Naive thymus-derived CD4-positive, alpha-beta T cell (primary cell): Measurements from ENCODE around the gene C3orf18. TPM values are rescaled to one million over a fixed set of nuclear protein-coding genes. Genes with fewer than 3 reads are reported as not detected.
A peak's percentile ranks its signal among the peaks of the same experiment; 100 is the strongest.

Source experiments
- ATAC-seq: fragments of 150-1000 bp; cut with Tn5 transposase; 2 replicates; pipeline ENCODE4 v1.10.0; 2021; ENCODE audit warnings: mild to moderate bottlenecking, moderate library complexity
- CTCF ChIA-PET: fragments of 350-600 bp; sonication (Branson Sonifier 250); formaldehyde crosslinking; loops from one replicate; lab custom pipeline; 2021; ENCODE audit warnings: antibody characterized with exemption; lab: Charles Lee
- POLR2A ChIA-PET: fragments of 350-600 bp; sonication (Branson Sonifier 250); formaldehyde crosslinking; loops from one replicate; lab custom pipeline; 2021; ENCODE audit warnings: antibody characterized with exemption, inconsistent platforms; lab: Charles Lee
- DNase-seq, 9 donors: peaks; one replicate each; pipeline versions ENCODE4 v3.0.0 to v3.0.0-alpha.2; 2020 to 2022; ENCODE audit warnings: mixed read lengths in 1 of 9
- H3K27ac ChIP-seq: one replicate; pipeline ENCODE4 v1.7.0; 2013; ENCODE audit warnings: mild to moderate bottlenecking, low read depth, low read length, moderate library complexity
- H3K27me3 ChIP-seq, 2 donors: one replicate each; pipeline ENCODE4 v1.7.0; 2013; ENCODE audit warnings: low read length in 2 of 2, mild to moderate bottlenecking in 2 of 2, moderate library complexity in 2 of 2; ENCODE audit not compliant: control insufficient read depth in 2 of 2, insufficient read depth in 2 of 2
- H3K36me3 ChIP-seq, 3 experiments: 1 replicate in 2 of 3; 2 replicates in 1 of 3; pipeline ENCODE4 v1.7.0; 2013; ENCODE audit warnings: low read length in 3 of 3, mild to moderate bottlenecking in 3 of 3, moderate library complexity in 1 of 3; ENCODE audit not compliant: insufficient read depth in 3 of 3, control insufficient read depth in 2 of 3
- H3K4me1 ChIP-seq, 2 donors: one replicate each; pipeline ENCODE4 v1.7.0; 2013; ENCODE audit warnings: low read length in 2 of 2, mild to moderate bottlenecking in 2 of 2, moderate library complexity in 1 of 2; ENCODE audit not compliant: control insufficient read depth in 2 of 2, insufficient read depth in 2 of 2
- H3K4me3 ChIP-seq: 2 replicates; pipeline ENCODE4 v1.7.0; 2013; ENCODE audit warnings: mild to moderate bottlenecking, low read length
- H3K9me3 ChIP-seq, 3 experiments: 1 replicate in 2 of 3; 2 replicates in 1 of 3; pipeline ENCODE4 v1.7.0; 2013; ENCODE audit warnings: low read length in 3 of 3; ENCODE audit not compliant: control insufficient read depth in 2 of 3
- H3K27ac Mint-ChIP-seq, 9 donors: one replicate each; pipeline ENCODE4 v1.8.0; 2020 to 2022; ENCODE audit warnings: mixed read lengths in 9 of 9, mild to moderate bottlenecking in 8 of 9, moderate library complexity in 5 of 9, inconsistent platforms in 2 of 9
- H3K27me3 Mint-ChIP-seq, 5 donors: one replicate each; pipeline ENCODE4 v1.8.0; 2021 to 2022; ENCODE audit warnings: mixed read lengths in 5 of 5, mild to moderate bottlenecking in 1 of 5
- H3K36me3 Mint-ChIP-seq, 5 donors: one replicate each; pipeline ENCODE4 v1.8.0; 2020 to 2022; ENCODE audit warnings: mixed read lengths in 5 of 5, mild to moderate bottlenecking in 3 of 5, inconsistent platforms in 1 of 5
- H3K4me1 Mint-ChIP-seq, 7 donors: one replicate each; pipeline ENCODE4 v1.8.0; 2020 to 2022; ENCODE audit warnings: mixed read lengths in 7 of 7, mild to moderate bottlenecking in 3 of 7, inconsistent platforms in 1 of 7
- H3K4me3 Mint-ChIP-seq, 10 donors: one replicate each; pipeline ENCODE4 v1.8.0; 2020 to 2022; ENCODE audit warnings: mild to moderate bottlenecking in 10 of 10, mixed read lengths in 10 of 10, moderate library complexity in 6 of 10, inconsistent platforms in 2 of 10
- H3K9me3 Mint-ChIP-seq, 11 donors: one replicate each; pipeline ENCODE4 v1.8.0; 2020 to 2022; ENCODE audit warnings: mixed read lengths in 11 of 11, mild to moderate bottlenecking in 4 of 11, inconsistent platforms in 1 of 11, moderate library complexity in 1 of 11
- intact Hi-C, 2 donors: fragments of 100-400 bp; cut with micrococcal nuclease; formaldehyde crosslinking; loops; one replicate each; pipeline ENCODE4 v1.15.1; 2023
- polyA plus RNA-seq, 2 donors: library from polyadenylated mRNA; unstranded; fragments of 300-500 nt; fragmentation: Illumina TruSeq; gene quantifications; one replicate each; pipeline ENCODE4 v1.2.3, GENCODE V29; 2021
- total RNA-seq, 6 experiments: library from RNA in 5 of 6; stranded (reverse) in 5 of 6; gene quantifications; 1 replicate in 5 of 6; 2 replicates in 1 of 6; pipeline ENCODE4 v1.2.3 and lab custom pipeline; 2021 to 2026

The C3orf18 gene
- total and polyA plus RNA-seq, 7 experiments from 2014 or later: 11.1 to 67.5 (median 16.4) TPM

DNA sequence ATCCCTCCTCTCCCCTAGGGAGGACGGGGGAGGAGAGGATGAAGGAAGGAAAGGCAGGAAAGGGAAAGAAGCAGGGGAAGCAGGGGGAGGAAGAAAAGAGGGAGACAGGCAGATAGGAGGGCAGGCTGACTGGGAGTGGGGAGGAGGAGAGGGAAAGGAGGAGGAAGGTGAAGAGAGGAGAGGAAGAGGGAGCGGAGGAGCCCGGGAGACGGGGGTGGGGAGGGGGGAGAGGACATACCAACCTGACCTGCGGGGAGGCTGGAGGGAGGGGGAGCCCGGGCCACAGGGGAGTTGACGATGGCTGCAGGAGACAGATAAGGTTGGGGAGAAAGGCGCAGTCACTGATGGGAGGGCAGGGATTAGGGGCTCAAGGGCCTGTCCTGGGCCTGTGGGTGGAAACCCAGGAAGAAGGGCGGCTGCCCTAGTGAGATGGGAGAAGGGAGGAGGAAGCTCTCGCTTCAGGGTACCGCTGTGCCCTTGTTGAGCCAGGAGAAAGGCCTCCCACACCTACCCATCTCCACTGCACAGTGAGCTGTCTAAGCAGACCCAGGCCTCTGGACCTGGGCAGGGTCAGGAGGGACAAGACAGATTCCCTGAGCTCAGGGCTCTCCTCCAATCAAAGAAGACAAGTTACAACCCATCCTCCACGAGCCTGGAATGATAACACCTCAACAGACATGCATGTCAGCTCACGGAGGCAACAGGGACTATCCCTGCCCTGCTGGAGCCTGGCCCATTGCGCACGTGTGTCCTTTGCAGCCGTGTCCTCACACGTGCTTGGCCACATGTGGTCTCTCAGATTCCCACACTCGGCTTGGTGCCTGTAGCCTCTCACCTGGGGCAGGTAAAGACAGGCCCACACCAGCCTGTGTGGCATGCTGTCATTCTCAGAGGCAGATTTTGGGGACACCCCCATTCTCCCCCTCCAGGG lies 27.9 kb downstream of the C3orf18 start:
- H3K27ac ChIP-seq: no peak overlapping the region
- Mint-ChIP-seq H3K4me1 (peaks cover 0 to 3% (median 0%) of the 10 kb centered on the region in 7 donors), H3K27ac (no peak overlapping the region), H3K36me3 (no peaks in the 10 kb centered on the region), H3K4me3 (no peak overlapping the region), H3K9me3 (no peaks in the 10 kb centered on the region), H3K27me3 (peaks cover 0 to 37% (median 0%) of the 10 kb centered on the region in 5 donors)
- no peaks in the 10 kb centered on the region for H3K4me1 ChIP-seq
- DNase-seq: no peak
- CTCF ChIA-PET: interaction anchor here (0.9 to 1.6 kb wide), 3 partner anchors 9 to 104 kb away, joined by 3 to 8 read pairs (median 3); no protein-coding TSS in a partner anchor
- H3K27me3 ChIP-seq: no peaks in the 10 kb centered on the region
- intact Hi-C loops: no loop called here
- no peak for ATAC-seq
- no peak overlapping the region for H3K4me3 ChIP-seq
- no peaks in the 10 kb centered on the region for H3K36me3 ChIP-seq
- POLR2A ChIA-PET: no interaction called here
- H3K9me3 ChIP-seq: no peaks in the 10 kb centered on the region

DNA sequence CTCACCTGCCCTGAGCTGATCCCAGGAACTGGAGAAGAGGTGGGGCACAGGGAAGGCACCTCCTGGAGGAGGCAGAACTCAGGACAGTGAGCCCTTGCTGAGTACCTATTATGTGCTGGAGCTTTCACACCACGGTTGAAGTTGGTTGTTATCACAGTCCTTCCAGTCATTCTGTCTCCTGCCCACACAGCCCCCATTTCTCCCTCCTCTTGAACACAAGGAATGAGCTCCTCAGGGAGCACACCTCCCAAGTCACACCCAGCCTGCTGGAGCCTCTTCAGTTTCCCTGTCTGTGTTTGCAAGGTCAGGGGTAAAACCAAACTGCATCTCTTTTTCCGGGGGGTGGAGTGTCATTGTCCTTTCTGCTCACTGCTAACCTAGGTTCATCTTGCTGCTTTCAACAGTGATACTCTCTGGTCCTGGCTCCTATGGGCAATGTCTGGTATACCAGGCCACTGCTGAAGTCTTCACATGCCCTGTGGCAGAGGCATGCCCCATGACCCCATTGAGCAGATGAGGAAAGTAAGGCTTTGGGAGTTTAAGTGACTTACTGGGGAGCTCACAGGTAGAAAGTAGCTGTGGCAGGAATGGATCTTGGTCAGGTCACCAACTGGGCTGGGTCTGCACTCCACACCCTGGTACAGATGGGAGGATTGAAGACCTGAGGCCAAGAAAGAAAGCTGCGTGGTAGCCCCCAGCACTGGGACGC lies 30.0 kb downstream of the C3orf18 start:
- peak overlapping the region in 1 of 9 donors; percentile 72 for H3K27ac Mint-ChIP-seq
- no peaks in the 10 kb centered on the region for H3K27me3 ChIP-seq
- no peak for DNase-seq
- peaks cover 0 to 3% (median 0%) of the 10 kb centered on the region in 7 donors for H3K4me1 Mint-ChIP-seq
- H3K9me3 Mint-ChIP-seq: peaks cover 0 to 2% (median 0%) of the 10 kb centered on the region in 11 donors
- ATAC-seq: no peak
- H3K4me3 ChIP-seq: no peak overlapping the region
- no peak overlapping the region for H3K4me3 Mint-ChIP-seq
- H3K27me3 Mint-ChIP-seq: peaks cover 0 to 43% (median 0%) of the 10 kb centered on the region in 5 donors
- H3K9me3 ChIP-seq: no peaks in the 10 kb centered on the region
- no peak overlapping the region for H3K27ac ChIP-seq
- H3K36me3 ChIP-seq: no peaks in the 10 kb centered on the region
- no peaks in the 10 kb centered on the region for H3K4me1 ChIP-seq
- ChIA-PET CTCF (interaction anchor here (0.7 to 1.6 kb wide), 2 partner anchors 12 to 753 kb away, joined by 3 read pairs; no protein-coding TSS in a partner anchor), POLR2A (no interaction called here)
- intact Hi-C loops: no loop called here
- H3K36me3 Mint-ChIP-seq: no peaks in the 10 kb centered on the region

DNA sequence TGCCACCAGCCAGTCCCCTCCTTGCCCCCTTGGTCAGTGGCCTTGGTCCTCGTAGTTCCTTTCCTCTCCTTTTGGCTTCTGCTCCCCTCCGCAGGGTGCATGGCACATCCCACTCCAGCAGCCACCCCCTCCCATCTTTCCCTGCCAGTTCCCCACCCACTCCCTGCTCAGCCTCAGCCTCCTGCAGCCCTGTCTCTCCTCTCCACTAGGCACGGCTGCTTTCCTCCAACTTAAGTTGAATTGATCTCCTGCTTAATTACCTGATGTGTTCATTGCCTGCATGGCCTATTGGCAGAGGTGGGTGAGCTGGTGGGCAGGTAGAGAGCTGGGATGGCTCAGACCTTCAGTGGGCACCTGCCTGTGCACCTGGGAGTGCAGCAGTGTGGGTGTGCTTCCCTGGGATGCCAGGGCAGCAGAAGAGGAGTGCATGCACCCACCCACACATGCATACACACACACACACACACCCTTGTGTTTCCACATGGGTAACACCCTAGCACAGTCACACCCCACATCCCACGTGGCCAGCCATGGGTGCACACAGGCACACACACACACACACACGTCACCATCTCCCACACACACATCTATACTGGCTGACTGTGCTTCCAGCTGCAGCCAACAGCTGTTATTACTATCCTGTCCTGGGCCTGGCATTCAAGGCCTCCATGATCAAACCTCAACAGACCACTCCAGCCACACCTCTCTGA lies 30.9 kb downstream of the C3orf18 start:
- H3K4me3 ChIP-seq: no peak overlapping the region
- ChIA-PET POLR2A (no interaction called here), CTCF (interaction anchor here (0.7 to 1.6 kb wide), 2 partner anchors 13 to 754 kb away, joined by 3 read pairs; no protein-coding TSS in a partner anchor)
- no peaks in the 10 kb centered on the region for H3K36me3 ChIP-seq
- H3K4me3 Mint-ChIP-seq: no peak overlapping the region
- peaks cover 0 to 51% (median 7%) of the 10 kb centered on the region in 5 donors for H3K27me3 Mint-ChIP-seq
- no peak for DNase-seq
- intact Hi-C loops: no loop called here
- H3K27me3 ChIP-seq: no peaks in the 10 kb centered on the region
- no peaks in the 10 kb centered on the region for H3K4me1 ChIP-seq
- H3K4me1 Mint-ChIP-seq: peaks cover 0 to 3% (median 0%) of the 10 kb centered on the region in 7 donors
- no peak overlapping the region for H3K27ac Mint-ChIP-seq
- ATAC-seq: no peak
- no peak overlapping the region for H3K27ac ChIP-seq
- H3K9me3 ChIP-seq: no peaks in the 10 kb centered on the region
- no peaks in the 10 kb centered on the region for H3K36me3 Mint-ChIP-seq
- peaks cover 0 to 2% (median 0%) of the 10 kb centered on the region in 11 donors for H3K9me3 Mint-ChIP-seq

DNA sequence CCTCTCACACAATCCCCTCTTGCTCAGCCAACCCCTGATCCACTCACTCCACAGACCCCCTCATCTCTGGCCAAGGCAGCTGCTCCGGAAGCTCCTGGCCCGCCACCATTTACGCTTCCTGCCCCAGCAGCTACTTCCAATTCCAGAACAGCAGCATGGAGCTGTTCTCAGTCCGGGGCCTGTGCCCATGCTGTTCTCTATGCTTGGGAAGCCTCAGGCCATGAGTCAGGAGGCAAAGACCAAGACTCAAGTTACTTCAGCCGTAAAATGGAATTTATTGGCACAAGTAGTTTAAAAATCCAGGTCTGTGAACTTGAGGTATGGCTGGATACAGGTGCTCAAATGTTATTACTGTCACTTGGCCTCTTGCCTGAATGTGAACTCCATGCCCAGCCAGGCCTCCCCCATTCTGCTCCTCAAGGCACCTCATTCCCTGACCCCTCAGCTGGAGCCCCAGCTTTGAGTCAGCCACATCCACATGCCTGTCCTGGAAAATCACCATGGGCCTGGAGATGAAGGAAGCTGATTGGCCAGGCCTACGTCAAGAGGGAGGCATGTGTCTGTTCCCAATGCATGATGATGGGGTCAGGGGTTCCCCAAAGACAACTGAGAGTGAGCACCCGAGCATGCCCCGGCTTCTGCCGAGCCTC lies 32.7 kb downstream of the C3orf18 start:
- Histone ChIP-seq H3K36me3 (no peaks in the 10 kb centered on the region), H3K4me1 (no peaks in the 10 kb centered on the region), H3K27ac (no peak overlapping the region), H3K27me3 (no peaks in the 10 kb centered on the region), H3K4me3 (no peak overlapping the region), H3K9me3 (no peaks in the 10 kb centered on the region)
- ATAC-seq (no peak), DNase-seq (no peak)
- H3K27me3 Mint-ChIP-seq: peaks cover 2 to 56% (median 9%) of the 10 kb centered on the region in 5 donors
- no peaks in the 10 kb centered on the region for H3K36me3 Mint-ChIP-seq
- H3K27ac Mint-ChIP-seq: no peak overlapping the region
- H3K4me3 Mint-ChIP-seq: no peak overlapping the region
- CTCF ChIA-PET: interaction anchor here (0.9 kb wide), 1 partner anchor 9 kb away, joined by 3 read pairs; no protein-coding TSS in a partner anchor
- intact Hi-C loops: no loop called here
- peaks cover 0 to 2% (median 0%) of the 10 kb centered on the region in 11 donors for H3K9me3 Mint-ChIP-seq
- peaks cover 0 to 3% (median 0%) of the 10 kb centered on the region in 7 donors for H3K4me1 Mint-ChIP-seq
- POLR2A ChIA-PET: no interaction called here

DNA sequence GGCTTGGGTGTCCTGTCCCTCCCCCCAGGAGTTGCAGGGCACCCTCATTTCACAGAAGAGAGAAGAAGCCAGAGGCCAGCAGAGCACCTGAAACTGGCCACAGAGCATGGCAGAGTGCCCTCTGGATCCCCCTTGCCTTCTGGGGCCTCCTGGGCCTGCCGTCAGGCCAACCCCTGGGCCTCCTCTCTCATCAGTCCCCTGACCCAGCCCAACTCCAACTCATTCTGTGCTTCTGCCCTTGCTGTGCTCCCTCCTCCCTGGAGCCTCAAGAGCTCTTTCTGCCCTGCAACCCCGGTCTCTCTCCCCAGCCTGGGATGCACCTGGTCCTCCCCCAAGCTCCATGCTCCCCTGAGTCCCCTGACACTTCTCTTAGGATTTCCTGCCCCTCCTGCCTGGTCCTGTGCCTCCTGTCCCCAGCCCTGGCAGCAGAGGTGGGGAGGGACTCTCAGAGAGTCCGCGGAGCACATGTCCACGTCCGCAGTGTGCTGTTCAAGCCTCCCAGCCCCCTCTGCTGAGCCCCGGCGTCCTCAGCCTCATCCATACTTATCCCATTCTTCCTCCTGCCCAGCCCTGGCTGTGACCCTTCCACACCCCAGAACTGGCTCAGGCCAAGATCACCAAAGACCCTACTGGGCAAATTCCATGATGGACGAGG lies 33.6 kb downstream of the C3orf18 start:
- H3K4me1 ChIP-seq: no peaks in the 10 kb centered on the region
- ChIA-PET POLR2A (no interaction called here), CTCF (no interaction called here)
- ATAC-seq: no peak
- intact Hi-C loops: no loop called here
- H3K9me3 ChIP-seq: no peaks in the 10 kb centered on the region
- peak overlapping the region in 1 of 9 donors; percentile 46 for H3K27ac Mint-ChIP-seq
- peaks cover 0 to 2% (median 0%) of the 10 kb centered on the region in 11 donors for H3K9me3 Mint-ChIP-seq
- H3K36me3 Mint-ChIP-seq: no peaks in the 10 kb centered on the region
- H3K36me3 ChIP-seq: no peaks in the 10 kb centered on the region
- no peak overlapping the region for H3K27ac ChIP-seq
- H3K27me3 ChIP-seq: no peaks in the 10 kb centered on the region
- no peak for DNase-seq
- peaks cover 7 to 57% (median 16%) of the 10 kb centered on the region in 5 donors for H3K27me3 Mint-ChIP-seq
- no peak overlapping the region for H3K4me3 Mint-ChIP-seq
- peaks cover 0 to 2% (median 0%) of the 10 kb centered on the region in 7 donors for H3K4me1 Mint-ChIP-seq
- no peak overlapping the region for H3K4me3 ChIP-seq
